K562 (cell line): Measurements from ENCODE around the gene SLC6A9. TPM values are rescaled to one million over a fixed set of nuclear protein-coding genes. Genes with fewer than 3 reads are reported as not detected.

Experiments used
- ATF3 ChIP-seq, 2 experiments: fragments of 450-650 bp in 1 of 2; sonication (generic) in 1 of 2; formaldehyde crosslinking in 1 of 2; IDR thresholded peaks in 1 of 2; conservative IDR thresholded peaks in 1 of 2; 2 replicates each; pipeline versions ENCODE4 v1.6.1 to v1.8.1; 2016 to 2023; ENCODE audit warnings: mild to moderate bottlenecking in 2 of 2, moderate library complexity in 2 of 2, inconsistent platforms in 1 of 2, missing genetic modification reagents in 1 of 2
- CBFA2T2 ChIP-seq: fragments of 450-650 bp; conservative IDR thresholded peaks from 2 replicates; pipeline ENCODE4 v1.6.1; 2017; ENCODE audit warnings: mild to moderate bottlenecking
- CCAR2 ChIP-seq: fragments of 200-400 bp; formaldehyde crosslinking; IDR thresholded peaks from 2 replicates; pipeline ENCODE4 v1.6.1; 2017; ENCODE audit warnings: mild to moderate bottlenecking, low read depth, low read length
- CREB1 ChIP-seq, 2 experiments: sonication (generic) in 1 of 2; formaldehyde crosslinking in 1 of 2; IDR thresholded peaks; 2 replicates each; pipeline versions ENCODE4 v1.6.1 to v1.8.0; 2012 to 2022; ENCODE audit warnings: inconsistent platforms in 1 of 2, mild to moderate bottlenecking in 1 of 2, missing genetic modification reagents in 1 of 2, moderate library complexity in 1 of 2
- CREM ChIP-seq: IDR thresholded peaks from 2 replicates; pipeline ENCODE4 v1.6.1; 2014; ENCODE audit warnings: antibody characterized with exemption, low read depth
- EGR1 ChIP-seq: fragments of 450-650 bp; conservative IDR thresholded peaks from 2 replicates; pipeline ENCODE4 v1.6.1; 2017; ENCODE audit warnings: mild to moderate bottlenecking
- ETV1 ChIP-seq: fragments of 450-650 bp; conservative IDR thresholded peaks from 2 replicates; pipeline ENCODE4 v1.6.1; 2016; ENCODE audit warnings: missing genetic modification characterization, control low read depth, low read depth, missing compliant biosample characterization
- GATAD2A ChIP-seq: fragments of 450-650 bp; IDR thresholded peaks from 2 replicates; pipeline ENCODE4 v1.6.1; 2017
- GATAD2B ChIP-seq: fragments of 450-650 bp; IDR thresholded peaks from 2 replicates; pipeline ENCODE4 v1.6.1; 2017; ENCODE audit warnings: mild to moderate bottlenecking, borderline replicate concordance
- HDAC2 ChIP-seq: fragments of 450-650 bp; IDR thresholded peaks from 2 replicates; pipeline ENCODE4 v1.6.1; 2016; ENCODE audit warnings: mild to moderate bottlenecking
- IRF1 ChIP-seq: sonication (generic); formaldehyde crosslinking; IDR thresholded peaks from 2 replicates; pipeline ENCODE4 v1.8.0; 2022; ENCODE audit warnings: missing genetic modification reagents, mild to moderate bottlenecking, borderline replicate concordance
- MAFF ChIP-seq: IDR thresholded peaks from 2 replicates; pipeline ENCODE4 v1.6.1; 2012; ENCODE audit warnings: low read length, improper control_type of control experiment
- MCM5 ChIP-seq: fragments of 450-650 bp; IDR thresholded peaks from 2 replicates; pipeline ENCODE4 v1.6.1; 2016; ENCODE audit warnings: low read depth
- MTA2 ChIP-seq: fragments of 450-650 bp; IDR thresholded peaks from 2 replicates; pipeline ENCODE4 v1.6.1; 2016; ENCODE audit warnings: low read depth
- NEUROD1 ChIP-seq: fragments of 150-350 bp; IDR thresholded peaks from 2 replicates; pipeline ENCODE4 v1.6.1; 2014; ENCODE audit warnings: borderline replicate concordance, low read length, low read depth; ENCODE audit not compliant: partially characterized antibody
- RCOR1 ChIP-seq, 2 experiments: IDR thresholded peaks; 2 replicates each; pipeline ENCODE4 v1.6.1; 2012; ENCODE audit warnings: low read depth in 2 of 2, low read length in 2 of 2, borderline replicate concordance in 1 of 2, improper control_type of control experiment in 1 of 2
- ZNF785 ChIP-seq: fragments of 250-450 bp; sonication (Bioruptor Pico); IDR thresholded peaks from 2 replicates; pipeline ENCODE4 v1.4.0; 2020; ENCODE audit warnings: mild to moderate bottlenecking
- polyA plus RNA-seq, 8 experiments: library from polyadenylated mRNA; depleted of rRNA in 4 of 8; stranded (reverse) in 5 of 8; unstranded in 3 of 8; fragments of >200 nt; fragmentation: Nextera tagmentation in 2 of 8; fragmentation: Illumina TruSeq in 1 of 8; extraction: Ambion mirVana in 2 of 8; extraction: Trizol in 1 of 8; gene quantifications; 2 replicates each; pipeline versions ENCODE4 v1.2.1 to v1.2.3, GENCODE V29; 2011 to 2014; ENCODE audit warnings: inconsistent platforms in 1 of 8, missing spikeins in 1 of 8
- total RNA-seq, 7 experiments: library from RNA; depleted of rRNA in 6 of 7; stranded (reverse); fragments of >200 nt in 6 of 7; fragmentation: Illumina TruSeq in 2 of 7; extraction: Trizol in 2 of 7; gene quantifications; 2 replicates each; pipeline versions ENCODE4 v1.2.1 to v1.2.3, GENCODE V29; 2011 to 2021; ENCODE audit warnings: low replicate concordance in 1 of 7
- TF ChIP-seq, protein P1 (sequence below), 2 experiments: fragments of 450-650 bp; IDR thresholded peaks; 2 replicates each; pipeline ENCODE4 v1.6.1; 2016
- TF ChIP-seq, protein P2 (sequence below): fragments of 250-450 bp; sonication (Bioruptor Pico); IDR thresholded peaks from 2 replicates; pipeline ENCODE4 v1.4.0; 2020; ENCODE audit warnings: mild to moderate bottlenecking, moderate library complexity

The SLC6A9 gene
- total and polyA plus RNA-seq, 9 of the 15 experiments (the other 6 are each of a cell fraction or from before 2014, with no cell fraction given): 0.17 to 18.7 (median 2.9) TPM

DNA sequence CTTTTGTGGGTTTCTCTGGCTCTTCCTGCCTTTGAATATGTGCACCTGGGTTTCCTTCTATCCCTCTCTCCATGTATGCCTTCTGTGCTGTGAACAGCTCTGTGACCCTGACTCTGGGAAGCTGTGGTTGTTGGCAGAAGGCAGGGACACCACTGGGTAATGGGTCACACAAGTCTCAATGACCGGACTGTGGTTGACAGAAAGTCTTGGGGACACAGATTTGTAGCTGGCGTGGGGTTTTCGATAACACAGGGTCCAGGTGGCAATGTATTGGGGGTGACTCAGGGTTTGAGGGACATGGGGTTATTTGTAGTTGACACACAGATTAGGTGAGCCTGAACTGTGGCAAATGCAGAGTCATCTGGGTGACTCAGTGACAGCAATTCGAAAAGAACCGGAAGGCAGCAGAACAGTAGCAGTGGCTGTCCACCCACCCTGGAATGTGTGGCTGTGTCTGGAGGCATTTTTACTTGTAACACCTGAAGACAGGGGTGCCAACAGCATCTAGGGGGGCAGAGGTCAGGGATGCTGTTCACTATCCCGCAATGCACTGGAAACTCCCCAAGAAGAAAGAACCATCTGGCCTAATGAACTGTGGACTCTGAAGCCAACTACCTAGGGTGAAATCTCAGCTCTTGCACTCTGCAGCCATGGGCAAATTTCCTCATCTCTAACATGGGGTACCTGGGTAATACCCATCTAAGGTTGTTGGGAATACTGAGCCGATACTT lies 13.0 kb upstream of the SLC6A9 start (continued):
- TF ChIP-seq NEUROD1 (peak; percentile 71), MAFF (peak; percentile 81), ATF3 (IDR thresholded peaks at IDR 0.05) (peak; percentile 96), ATF3 (CRISPR knock-in tag; conservative IDR thresholded peaks at IDR 0.05) (peak; percentile 84; the same call in 1 of the 2 replicates), GATAD2A (0 out of 2 replicates have a peak, but pooled peaks have one; percentile 21), RCOR1 (IDR thresholded peaks at IDR 0.05; ENCODE audit: borderline replicate concordance in 1 of 2, low read depth in 2 of 2, low read length in 2 of 2) (peak; percentile 54 to 97; a peak in 3 of 4 replicates), CCAR2 (no peak), EGR1 (peak; percentile 39), ZNF785 (CRISPR knock-in tag) (no peak), CBFA2T2 (peak; percentile 96), GATAD2B (peak; percentile 32; the same call in 1 of the 2 replicates), HDAC2 (peak; percentile 97), ETV1 (peak; percentile 56), CREB1 (IDR thresholded peaks at IDR 0.05) (peak; percentile 60), CREB1 (CRISPR knock-in tag; IDR thresholded peaks at IDR 0.05) (peak; percentile 60; the same call in 1 of the 2 replicates), CREM (peak; percentile 73), IRF1 (CRISPR knock-in tag) (no peak), MCM5 (no peak), MTA2 (peak; percentile 57; the same call in 1 of the 2 replicates)
- TF ChIP-seq, protein P1, sequence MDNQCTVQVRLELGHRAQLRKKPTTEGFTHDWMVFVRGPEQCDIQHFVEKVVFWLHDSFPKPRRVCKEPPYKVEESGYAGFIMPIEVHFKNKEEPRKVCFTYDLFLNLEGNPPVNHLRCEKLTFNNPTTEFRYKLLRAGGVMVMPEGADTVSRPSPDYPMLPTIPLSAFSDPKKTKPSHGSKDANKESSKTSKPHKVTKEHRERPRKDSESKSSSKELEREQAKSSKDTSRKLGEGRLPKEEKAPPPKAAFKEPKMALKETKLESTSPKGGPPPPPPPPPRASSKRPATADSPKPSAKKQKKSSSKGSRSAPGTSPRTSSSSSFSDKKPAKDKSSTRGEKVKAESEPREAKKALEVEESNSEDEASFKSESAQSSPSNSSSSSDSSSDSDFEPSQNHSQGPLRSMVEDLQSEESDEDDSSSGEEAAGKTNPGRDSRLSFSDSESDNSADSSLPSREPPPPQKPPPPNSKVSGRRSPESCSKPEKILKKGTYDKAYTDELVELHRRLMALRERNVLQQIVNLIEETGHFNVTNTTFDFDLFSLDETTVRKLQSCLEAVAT (IDR thresholded peaks at IDR 0.05): 0 out of 4 replicates have a peak, but pooled peaks of 1 of the 2 experiments have one; percentile 30
- TF ChIP-seq, protein P2, sequence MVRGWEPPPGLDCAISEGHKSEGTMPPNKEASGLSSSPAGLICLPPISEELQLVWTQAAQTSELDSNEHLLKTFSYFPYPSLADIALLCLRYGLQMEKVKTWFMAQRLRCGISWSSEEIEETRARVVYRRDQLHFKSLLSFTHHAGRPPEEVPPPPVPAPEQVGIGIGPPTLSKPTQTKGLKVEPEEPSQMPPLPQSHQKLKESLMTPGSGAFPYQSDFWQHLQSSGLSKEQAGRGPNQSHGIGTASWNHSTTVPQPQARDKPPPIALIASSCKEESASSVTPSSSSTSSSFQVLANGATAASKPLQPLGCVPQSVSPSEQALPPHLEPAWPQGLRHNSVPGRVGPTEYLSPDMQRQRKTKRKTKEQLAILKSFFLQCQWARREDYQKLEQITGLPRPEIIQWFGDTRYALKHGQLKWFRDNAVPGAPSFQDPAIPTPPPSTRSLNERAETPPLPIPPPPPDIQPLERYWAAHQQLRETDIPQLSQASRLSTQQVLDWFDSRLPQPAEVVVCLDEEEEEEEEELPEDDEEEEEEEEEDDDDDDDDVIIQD (CRISPR knock-in tag): no peak
